ENCODE data around the gene GDF2.

Gene GDF2

DNA sequence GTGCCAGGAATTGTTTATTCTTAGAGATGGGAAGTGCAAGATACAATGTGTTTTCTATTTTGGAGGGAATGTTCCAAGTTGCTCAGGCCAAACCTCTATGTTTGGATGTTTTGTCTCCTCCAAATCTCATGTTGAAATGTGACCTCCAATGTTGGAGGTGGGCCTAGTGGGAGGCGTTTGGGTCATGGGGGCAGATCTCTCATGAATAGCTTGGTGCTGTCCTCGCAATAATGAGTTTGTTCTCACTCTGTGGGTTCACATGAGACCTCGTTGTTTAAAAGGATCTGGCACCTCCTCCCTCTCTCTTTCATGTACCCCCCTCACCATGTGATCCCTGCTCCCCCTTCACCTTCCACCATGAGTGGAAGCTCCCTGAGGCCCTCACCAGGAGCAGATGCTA lies 30.6 kb upstream of the GDF2 start:
- no peak for DNase-seq (ENCODE audit: low read depth, low spot score)

DNA sequence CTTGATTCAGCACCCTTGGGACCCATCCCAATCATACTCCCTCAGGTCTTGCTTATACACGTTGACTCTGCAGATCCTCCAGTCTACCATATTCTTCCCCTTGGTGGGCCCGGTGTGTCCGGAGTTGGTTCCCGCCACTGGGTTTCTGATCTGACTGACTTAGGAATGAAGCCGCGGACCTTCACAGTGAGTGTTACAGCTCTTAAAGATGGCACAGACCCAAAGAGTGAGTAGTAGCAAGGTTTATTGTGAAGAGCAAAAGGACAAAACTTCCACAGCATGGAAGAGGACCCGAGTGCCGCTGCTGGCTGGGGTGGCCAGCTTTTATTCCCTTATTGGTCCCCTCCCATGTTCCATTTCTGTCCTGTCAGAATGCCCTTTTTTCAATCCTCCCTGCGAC lies 28.2 kb upstream of the GDF2 start:
- DNase-seq (ENCODE audit: low read depth, low spot score) = no peak

DNA sequence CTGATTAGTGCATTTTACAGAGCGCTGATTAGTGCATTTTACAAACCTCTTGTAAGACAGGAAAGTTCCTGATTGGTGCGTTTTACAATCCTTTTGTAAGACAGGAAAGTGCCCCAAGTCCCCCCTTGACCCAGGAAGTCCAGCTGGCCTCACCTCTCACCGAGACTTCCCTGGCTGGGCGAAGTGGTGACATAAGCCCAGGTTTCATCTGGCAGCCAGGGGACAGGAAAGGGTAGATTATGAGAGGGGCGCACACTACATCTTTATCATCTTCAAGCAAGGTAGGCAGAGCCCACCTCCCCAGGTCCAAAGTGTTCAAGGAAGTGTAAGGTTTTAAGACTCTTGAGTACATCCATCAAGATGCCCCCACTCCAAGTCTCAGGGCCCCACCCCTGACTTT lies 27.8 kb upstream of the GDF2 start:
- DNase-seq (ENCODE audit: low read depth, low spot score) = no peak

DNA sequence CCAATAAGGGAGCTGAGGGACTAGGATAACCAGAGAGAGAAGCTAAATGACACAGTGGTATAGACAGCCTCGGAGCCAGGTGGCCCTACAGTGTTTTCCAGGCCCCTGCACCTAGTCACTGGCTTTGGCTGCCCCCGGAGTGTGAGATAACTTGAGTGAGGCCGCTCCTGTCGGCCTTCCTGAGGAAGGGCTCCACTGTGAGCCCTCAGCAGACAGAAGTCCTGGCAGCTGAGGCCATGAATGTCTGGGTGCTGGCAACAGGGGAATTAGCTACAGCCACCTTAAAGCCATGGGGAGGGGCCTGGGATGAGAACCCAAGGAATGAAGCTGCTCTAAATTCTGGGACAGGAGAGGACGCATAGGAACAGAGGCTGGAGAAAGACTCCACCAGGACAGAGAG lies 26.8 kb upstream of the GDF2 start:
- DNase-seq (ENCODE audit: low read depth, low spot score) = no peak

DNA sequence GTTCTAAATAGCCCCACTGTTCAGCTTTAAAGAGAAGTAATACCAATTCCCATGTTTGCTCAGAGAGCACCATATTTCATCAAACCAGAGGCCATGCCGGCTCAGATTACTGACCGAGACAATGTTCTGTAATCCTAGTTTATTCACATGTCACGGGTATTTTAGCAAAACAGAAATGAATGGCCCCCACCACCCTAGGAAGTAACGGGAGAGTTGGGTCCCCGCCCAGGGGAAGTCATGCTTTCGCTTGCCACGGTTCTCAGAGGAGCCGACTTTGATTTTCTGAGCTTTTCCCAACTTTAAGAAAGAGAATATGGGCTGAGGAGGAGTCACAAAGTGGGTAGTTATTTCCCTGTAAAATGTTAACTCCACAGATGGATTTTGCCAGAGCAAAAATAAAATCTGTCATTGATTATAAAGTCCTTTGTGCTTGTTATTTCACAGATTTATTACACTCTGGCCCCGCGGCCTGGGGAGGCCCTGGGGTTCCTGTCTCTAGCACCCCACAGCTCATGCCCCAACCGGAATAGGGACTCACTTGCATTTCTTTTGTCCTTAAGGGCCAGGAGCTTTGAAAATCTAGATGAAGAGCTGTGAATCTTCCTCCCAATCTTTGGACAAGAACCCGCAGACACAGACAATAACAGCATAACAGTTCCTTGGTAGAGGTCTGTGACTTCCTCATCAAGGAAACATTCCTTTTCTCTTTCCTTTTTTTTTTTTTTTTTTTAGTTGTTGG lies 25.9 kb upstream of the GDF2 start:
- DNase-seq (ENCODE audit: low read depth, low spot score) = no peak

DNA sequence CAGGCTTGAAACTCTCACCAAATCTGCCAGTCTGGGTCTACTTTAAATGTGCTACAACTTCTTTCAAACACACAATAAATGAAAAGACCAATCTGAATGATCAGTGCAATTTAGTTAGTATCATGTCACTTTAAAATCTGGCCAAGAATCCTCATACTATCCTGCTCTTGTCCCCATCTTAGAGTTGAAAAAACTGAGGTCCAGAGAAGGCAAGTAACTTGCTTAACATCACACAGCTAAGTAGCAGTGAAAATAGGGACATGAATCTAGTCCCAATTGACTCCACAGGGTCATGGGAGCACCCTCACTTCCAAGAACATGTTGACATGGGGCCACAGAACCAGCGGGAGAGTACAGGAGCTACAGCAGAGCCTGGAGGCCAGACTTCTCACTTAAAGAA lies 25.3 kb upstream of the GDF2 start:
- DNase-seq (ENCODE audit: low read depth, low spot score) = no peak

DNA sequence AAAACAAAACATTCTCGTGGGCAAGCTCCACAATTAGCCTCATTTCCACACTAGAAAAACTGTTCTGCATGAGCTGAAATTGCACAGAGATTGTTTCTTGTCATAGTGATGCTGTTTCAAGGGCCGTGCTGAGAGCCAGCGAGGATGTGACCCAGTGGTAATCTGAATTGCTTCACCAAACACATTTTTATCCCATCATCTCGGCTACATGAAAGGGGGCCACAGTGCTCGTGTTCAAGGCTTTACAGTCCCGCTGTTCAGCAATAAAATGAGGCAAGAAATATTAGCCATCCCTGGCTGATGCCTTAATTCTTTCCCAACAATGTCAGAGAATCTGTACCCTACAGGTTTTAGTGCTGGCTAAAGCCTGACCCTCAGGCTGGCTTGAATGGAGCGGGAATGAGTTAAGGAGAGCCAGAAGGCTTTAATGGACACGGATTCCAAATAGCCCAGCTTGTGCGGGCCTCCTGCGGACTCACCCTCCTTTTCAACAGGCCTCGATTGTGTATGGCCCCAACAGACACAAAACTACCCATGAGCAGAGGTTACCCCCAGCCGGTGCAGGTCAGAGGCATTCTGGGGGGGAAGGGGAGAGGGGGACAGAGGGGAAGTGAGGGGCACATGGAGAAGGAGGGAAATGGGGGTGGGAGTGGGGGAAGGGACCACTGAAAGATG lies 24.3 kb upstream of the GDF2 start:
- no peak for DNase-seq (ENCODE audit: low read depth, low spot score)

DNA sequence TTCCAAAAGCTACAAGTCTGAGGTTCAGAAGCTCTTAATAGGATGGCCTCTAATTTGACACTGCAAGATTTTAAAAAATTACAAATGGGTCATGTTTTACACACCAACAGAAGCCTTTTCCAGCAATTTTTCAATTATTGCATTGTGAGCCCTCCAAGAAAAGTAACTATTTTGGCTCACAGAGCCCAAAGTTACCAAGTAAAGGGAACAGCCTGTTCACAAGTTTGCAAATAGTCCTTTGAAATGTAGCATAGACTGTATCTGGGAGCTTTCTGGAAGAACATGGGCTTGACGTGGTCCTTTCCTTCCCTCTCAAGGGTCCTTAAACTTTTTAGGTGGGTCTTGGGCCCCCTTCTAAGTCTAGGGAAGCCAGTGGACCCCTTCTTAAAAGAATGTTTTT lies 23.5 kb upstream of the GDF2 start:
- no peak for DNase-seq (ENCODE audit: low read depth, low spot score)

DNA sequence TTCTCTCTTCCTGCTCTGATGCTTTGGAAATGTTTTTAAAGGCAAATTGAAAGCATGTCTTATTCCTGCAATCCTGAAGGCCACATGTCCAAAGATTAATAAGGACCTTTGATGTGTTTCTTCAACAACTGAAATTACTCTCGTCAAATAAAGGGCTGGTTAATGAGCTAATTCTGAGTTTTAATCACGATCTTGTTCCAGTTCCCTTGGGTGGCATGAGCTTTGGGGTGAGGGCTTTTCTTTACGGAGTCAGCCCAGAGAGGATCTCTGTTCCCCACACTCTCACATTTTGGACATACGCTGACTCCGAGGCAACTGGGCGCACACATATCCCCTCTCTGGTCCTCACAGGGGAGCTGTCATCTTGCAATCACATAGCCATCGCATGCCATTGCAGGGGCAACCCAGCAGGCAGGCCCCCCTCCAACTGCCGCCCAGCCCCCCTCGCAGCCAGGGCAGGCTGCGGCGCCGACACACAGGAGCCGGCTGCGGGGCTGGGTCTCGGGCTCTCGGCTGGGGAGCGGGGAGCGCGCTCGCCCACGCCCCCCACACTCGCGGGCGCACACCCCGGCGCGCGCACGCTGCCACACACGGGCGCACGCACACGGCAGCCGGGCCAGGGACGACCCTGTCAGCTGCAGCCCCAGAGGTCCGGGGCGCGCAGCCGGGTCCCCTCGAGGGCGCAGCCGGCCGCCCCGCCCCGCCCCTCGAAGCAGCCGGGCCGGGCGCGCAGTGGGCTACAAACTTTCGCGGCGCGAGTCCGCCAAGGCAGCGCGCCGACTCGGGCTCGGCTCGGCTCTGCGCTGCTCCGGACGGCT lies 22.4 kb upstream of the GDF2 start, which contains the start of gene GDF10:
Gene GDF10 (plus strand): TSS at position 587 of the 818 bp plus-strand sequence. CDS start 455 bp downstream, outside the sequence.
- DNase-seq (ENCODE audit: low read depth, low spot score) = no peak

DNA sequence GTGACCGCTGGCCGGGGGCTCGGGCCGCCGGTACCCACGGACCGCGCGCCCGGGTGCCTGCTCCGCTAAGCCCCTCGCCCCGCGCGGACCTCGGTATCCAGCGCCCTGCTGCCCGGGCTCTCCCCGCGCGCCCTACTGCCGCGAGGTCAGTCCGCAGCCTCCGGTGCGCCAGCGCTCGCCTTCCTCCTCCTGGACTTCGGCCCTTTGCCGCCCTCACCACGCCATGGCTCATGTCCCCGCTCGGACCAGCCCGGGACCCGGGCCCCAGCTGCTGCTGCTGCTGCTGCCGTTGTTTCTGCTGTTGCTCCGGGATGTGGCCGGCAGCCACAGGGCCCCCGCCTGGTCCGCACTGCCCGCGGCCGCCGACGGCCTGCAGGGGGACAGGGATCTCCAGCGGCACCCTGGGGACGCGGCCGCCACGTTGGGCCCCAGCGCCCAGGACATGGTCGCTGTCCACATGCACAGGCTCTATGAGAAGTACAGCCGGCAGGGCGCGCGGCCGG lies 21.8 kb upstream of the GDF2 start:
- DNase-seq (ENCODE audit: low read depth, low spot score) = no peak

DNA sequence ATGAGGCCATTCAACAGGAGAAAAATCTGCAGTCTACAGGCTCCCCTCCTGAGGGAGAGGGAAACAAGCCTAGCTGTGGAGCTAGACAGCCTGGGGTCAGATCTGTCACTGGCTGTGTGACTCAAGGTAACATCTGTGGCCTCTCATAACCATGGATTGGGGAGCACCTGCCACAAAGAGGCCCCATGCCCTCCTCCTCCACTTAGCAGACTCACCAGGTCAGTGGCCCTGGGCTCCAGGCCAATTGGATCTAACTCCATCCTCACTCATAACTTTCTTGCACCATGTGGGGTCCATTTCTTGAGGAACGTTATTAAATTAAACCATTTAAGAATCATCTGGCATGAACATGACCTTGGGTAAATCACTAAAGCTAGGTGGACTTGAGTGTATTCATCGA lies 20.4 kb upstream of the GDF2 start:
- no peak for DNase-seq (ENCODE audit: low read depth, low spot score)

DNA sequence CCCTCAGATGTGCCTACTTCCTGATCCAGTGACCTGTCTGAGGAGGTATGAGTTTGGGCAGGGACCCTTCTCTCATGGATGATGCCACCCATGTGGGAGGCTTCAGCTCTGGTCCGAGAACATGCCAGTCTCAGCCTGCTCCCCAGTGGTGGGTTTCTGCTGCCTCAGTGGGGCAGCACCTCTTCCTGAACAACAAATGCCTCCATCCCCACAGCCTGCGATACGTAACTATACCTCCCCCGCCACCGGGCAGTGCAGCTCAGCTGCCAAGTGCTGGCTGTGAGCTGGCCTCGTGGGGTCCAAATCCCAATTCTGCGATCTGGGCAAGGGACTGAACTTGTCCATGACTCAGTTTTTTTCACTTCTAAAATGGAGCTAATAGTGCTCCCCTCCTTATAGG lies 19.1 kb upstream of the GDF2 start:
- DNase-seq (ENCODE audit: low read depth, low spot score) = no peak

DNA sequence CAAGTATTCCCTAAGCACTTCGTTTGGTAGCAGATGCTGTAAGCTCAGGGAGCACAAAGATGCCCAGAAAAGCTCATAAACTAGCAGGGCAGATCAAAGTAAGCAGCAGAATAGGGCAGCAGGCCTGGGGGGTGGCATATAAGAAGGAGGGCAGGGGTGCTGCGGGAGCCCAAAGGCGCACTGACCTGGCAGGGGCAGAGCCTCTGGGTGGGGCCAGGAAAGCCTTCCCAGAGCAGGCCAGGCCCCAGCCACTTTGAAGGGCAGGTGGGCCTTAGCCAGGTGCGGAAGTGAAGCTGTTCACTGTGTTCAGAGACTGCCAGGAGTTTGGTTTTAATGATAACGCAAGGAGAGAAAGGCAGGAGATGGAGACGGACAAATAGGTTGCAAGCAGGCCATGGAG lies 18.4 kb upstream of the GDF2 start:
- no peak for DNase-seq (ENCODE audit: low read depth, low spot score)

DNA sequence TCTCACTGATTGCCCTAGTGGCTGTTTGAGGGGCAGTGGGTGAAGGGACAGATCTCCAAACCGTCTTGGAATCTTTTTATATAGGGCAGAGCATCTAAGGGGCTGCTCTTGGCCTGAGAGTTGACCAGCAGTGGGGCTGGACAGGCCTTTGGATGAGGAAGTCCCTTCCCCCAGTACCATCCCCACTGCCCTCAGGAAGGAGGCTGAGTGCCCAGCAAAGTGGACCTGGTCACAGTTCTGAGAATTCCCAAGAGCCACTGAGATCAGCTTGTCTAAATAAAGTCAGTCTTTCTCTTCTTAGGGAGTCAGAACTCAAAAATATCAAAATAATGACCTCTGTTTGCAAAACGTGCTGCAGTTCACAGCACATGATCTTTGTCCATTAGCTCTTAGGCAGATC lies 16.7 kb upstream of the GDF2 start:
- no peak for DNase-seq (ENCODE audit: low read depth, low spot score)

DNA sequence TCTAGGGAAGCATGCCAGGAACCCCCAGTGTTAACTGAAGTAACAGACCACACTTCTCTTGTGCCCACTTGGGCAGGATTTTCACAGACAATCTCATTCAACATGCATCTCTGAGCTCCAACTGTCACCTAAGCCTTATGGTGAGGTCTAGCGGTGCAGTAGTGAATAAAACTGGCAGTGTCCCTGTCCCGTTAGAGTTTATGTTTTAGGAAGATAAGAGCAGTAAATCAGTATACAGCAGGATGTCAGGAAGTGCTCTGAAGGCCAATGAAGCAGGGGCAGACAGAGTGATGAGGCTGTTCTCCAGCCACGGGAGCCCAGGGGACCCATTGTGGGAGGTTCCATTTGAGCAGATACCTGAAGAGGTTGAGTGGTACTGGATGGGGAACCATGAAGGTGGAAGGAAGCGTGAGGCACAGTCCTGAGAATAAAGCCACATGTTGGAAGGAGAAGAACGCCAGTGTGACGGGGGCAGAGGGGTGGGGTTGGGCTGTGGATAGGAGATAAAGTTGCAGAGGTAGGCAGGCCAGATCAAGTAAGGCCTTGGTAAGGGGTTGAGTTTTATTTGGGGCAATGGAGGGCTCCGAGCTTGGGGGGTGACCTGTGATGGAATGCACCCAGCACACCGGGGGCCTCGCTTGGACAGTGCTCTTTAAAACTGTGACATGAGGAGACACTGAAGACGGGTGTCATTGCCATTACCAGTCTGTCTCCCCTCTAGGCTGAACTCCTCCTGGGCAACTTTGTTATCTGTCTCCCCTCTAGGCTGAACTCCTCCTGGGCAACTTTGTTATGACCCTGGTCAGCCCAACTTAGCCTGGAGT lies 15.7 kb upstream of the GDF2 start:
- DNase-seq (ENCODE audit: low read depth, low spot score) = no peak

DNA sequence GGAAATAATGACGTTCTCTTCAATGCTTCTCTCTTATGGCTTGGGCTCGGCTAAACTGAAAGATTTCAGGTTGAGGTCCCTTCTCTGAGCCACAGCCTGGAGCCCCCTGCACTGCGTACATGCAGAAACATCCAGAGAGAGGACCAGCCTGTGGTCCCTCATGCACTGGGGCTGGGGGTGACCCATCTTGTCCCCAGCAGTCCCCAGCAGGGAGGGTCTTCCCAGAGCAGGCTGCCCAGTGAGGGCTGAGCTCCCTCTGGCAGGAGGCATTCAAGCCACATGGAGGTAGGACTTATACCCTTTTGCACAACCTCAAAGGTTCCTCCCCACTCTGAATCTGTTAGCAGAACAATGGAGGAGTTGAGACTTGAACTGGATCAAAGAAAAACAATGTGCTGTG lies 14.9 kb upstream of the GDF2 start:
- DNase-seq (ENCODE audit: low read depth, low spot score) = no peak

DNA sequence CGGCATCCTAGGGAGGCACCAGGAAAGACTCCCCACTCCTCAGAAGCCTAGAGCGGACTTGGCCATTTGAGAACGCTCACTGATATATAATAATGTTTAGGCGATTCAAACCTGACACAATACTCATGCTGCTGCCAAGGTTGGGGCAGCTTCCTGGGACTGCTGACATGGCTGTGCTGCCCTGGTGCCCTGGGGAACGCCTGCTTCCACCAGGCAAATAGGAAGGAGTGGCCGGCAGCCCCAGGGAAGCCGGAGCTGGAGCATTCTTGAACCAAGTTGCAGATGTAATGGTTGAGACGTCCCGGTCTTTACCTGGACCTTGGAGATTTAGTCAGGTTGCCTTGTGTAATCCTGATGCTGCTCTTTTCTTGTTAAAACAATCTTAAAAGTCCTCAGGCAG lies 13.5 kb upstream of the GDF2 start:
- DNase-seq (ENCODE audit: low read depth, low spot score) = no peak

DNA sequence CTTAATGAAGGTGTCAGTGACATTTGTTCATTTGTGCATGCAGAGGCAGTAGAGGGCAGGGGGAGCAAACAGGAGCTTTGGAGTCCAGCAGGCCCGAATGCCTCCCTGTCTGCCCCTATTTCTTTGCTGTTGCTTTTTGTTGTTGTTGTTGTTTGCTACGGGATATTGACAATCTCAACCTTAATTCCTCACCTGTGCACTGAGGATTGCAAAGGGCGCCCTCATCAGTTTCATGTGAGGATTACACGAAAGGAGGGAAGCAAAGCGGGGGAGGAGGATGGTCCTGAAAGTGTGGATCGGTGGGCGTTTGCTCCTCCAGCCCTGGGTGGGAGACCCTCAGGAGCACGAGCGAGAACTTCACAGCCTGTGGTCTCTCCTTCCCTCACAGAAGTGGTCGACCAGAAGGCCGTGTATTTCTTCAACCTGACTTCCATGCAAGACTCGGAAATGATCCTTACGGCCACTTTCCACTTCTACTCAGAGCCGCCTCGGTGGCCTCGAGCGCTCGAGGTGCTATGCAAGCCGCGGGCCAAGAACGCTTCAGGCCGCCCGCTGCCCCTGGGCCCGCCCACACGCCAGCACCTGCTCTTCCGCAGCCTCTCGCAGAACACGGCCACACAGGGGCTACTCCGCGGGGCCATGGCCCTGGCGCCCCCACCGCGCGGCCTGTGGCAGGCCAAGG lies 12.7 kb upstream of the GDF2 start:
- DNase-seq (ENCODE audit: low read depth, low spot score) = no peak

DNA sequence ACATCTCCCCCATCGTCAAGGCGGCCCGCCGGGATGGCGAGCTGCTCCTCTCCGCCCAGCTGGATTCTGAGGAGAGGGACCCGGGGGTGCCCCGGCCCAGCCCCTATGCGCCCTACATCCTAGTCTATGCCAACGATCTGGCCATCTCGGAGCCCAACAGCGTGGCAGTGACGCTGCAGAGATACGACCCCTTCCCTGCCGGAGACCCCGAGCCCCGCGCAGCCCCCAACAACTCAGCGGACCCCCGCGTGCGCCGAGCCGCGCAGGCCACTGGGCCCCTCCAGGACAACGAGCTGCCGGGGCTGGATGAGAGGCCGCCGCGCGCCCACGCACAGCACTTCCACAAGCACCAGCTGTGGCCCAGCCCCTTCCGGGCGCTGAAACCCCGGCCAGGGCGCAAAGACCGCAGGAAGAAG lies 12.2 kb upstream of the GDF2 start:
- DNase-seq (ENCODE audit: low read depth, low spot score) = no peak

DNA sequence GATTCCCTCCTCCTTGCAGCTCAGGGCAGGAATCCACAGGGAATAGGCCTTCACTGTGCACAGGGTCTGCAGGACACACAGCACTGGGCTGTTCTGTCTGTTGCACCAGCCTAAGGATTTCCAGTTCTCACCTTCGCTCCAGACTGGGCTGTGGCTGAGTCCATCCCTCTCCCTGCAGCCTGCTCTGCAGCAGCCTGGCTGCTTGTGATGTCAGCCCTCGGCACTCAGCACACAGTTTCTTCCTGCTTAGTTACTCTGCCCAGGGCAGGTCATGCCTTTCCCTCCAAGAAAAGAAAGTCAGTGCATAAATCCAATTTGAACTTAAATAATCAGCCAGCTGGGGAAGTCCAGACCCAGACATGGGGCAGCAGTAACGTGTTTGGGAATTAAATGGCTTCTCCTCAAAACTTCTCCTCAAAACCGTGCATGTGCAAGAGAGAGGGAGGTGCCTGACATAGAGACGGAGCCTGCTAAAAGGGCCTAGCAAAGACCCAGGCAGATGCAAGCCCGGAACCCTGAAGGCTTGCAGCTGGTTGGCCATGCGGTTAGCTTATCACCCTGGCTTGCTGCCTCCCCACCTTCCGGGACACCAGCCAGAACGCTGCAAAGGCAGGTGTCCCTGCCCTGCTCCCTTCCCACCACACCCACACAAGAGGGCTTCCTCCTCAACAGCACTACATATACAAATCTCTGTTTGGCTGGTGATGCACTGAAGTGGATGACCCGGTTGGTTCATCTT lies 10.9 kb upstream of the GDF2 start:
- no peak for DNase-seq (ENCODE audit: low read depth, low spot score)
